Fibroblast of skin of left quadriceps (primary cell): ENCODE measurements around the gene COA4.

Experiments used
- DNase-seq, 2 experiments: peaks; one replicate each; pipeline ENCODE4 v3.0.0-alpha.2; 2013; ENCODE audit warnings: low read depth in 2 of 2

Gene COA4

GRCh38 chr11:73866095-73866579 lies 10.5 kb downstream of the COA4 start:
- peak in 1 of 2 experiments; percentile 29 for DNase-seq

DNA sequence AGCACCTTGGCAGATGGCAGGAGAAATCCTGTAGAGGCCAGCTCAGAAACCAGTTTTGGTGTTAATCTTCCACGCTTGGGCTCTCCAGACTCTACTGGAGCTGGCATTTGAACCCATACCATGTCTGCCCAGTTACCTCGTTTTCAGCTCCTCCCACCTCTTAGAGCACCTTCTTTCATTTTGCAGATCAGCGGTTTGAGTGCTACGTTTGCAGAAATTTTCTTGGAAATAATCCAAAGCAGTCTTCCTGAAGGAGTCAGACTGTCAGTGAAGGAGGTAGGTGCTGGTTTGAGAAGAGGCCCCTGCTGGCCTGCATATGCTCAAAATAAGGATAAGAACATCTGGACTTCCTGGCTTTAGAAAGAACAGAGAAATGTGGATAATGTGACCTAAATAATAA lies 13.7 kb downstream of the COA4 start:
- no peak for DNase-seq

- DNase-seq = no peak
These were observed 16.4 kb downstream of the COA4 start for GRCh38 chr11:73860202-73860601.

DNA sequence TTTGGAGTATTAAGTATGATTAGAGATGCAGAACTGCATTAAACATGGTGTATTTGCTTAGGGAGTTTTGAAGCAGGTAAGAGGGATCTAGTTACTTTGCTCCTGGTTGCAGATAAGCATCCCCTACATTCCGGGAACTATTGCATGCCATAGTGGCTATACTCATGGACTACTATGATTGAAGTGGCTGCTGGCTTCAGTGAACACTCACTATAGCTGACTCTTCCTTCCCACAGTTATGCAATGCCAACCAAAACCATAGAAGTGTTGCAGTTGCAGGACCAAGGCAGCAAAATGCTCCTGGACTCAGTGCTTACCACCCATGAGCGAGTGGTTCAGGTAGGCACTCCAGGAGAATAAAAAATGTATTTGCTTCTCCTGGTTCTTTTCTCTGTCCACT lies 17.0 kb downstream of the COA4 start:
- no peak for DNase-seq

DNA sequence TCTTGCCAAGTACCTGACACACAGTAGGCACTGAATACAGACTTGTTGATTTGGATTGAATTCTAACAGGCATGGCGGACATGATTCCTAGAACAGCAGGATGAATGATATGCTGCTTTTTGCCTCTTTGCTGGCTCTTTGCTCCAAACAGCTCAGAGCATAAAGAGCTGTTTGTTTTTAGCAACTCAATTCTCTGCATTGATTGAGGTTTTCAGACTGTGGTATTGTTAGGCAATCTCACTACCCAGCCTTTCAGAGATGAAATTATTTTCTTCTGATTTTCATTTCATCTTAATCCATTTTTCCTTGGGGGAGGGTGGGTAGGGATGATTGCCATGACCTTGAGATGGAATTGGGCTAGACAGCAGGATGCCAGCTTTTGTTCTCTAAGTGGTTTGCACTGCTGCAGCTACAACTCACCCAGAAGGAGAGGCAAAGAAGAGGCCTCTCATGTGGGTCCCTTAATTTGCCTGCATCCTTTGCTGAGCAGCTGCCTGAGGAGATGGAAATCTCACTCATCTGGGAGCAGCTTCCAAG lies 20.5 kb downstream of the COA4 start:
- DNase-seq = no peak

DNA sequence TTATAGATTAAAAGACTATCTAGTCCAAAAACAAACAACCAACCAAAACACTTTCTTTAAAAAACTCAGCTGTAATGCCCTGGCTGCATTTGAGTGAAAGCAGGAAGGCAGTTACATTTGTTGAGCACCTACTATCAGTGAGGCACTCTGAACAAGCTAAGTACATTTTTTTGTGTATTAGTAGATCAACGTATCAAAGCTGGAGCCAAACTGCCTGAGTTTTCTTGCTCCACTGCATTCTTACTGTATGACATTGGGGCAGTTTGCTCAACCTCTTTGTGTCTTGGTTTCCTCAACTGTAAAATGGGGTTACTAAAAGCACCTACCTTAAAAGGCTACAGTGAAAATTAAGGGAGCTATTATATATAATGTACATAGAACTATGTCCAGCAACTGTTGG lies 22.0 kb downstream of the COA4 start:
- no peak for DNase-seq

GRCh38 chr11:73852049-73852448 lies 24.6 kb downstream of the COA4 start:
- DNase-seq = no peak

GRCh38 chr11:73851046-73851764 lies 25.4 kb downstream of the COA4 start:
- DNase-seq = no peak

GRCh38 chr11:73839123-73839457 lies 37.6 kb downstream of the COA4 start:
- no peak for DNase-seq

- peak; percentile 4 to 8 for DNase-seq
These were observed 38.1 kb downstream of the COA4 start for GRCh38 chr11:73838443-73839122.

GRCh38 chr11:73833067-73833466 lies 43.6 kb downstream of the COA4 start:
- DNase-seq = no peak

GRCh38 chr11:73830261-73830660 lies 46.4 kb downstream of the COA4 start:
- DNase-seq = no peak
